ENCODE results near the gene PCDH9.

Gene PCDH9

DNA sequence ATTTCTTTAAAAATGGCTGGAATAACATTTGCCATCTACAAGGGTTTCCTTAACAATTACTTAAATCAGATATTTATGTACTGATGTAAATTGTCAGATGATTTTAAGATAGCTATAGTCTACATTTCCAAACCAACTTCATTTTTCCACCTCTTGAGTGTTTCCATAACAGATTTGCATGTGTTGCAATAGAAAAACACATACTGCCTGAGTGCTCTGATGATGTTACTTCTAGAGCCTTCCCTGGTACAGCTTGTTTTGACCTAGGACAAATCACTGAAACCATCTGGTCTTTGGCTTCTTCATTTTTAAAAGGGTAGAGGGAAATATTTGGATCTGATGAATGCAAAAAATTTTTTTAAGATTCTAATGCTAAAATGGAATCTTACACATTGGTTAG is 245.9 kb downstream of the PCDH9 start:
- H3K4me3 ChIP-seq (ENCODE audit: low read depth, low read length): no peak overlapping the region
- no peak for DNase-seq (ENCODE audit: low read depth)
- TF ChIP-seq POLR2A (IDR thresholded peaks at IDR 0.05; ENCODE audit: extremely low read depth, insufficient read length) (no peak), MYC (IDR thresholded peaks at IDR 0.05; ENCODE audit: low read depth, low read length) (no peak)
- TF ChIP-seq, protein P1, sequence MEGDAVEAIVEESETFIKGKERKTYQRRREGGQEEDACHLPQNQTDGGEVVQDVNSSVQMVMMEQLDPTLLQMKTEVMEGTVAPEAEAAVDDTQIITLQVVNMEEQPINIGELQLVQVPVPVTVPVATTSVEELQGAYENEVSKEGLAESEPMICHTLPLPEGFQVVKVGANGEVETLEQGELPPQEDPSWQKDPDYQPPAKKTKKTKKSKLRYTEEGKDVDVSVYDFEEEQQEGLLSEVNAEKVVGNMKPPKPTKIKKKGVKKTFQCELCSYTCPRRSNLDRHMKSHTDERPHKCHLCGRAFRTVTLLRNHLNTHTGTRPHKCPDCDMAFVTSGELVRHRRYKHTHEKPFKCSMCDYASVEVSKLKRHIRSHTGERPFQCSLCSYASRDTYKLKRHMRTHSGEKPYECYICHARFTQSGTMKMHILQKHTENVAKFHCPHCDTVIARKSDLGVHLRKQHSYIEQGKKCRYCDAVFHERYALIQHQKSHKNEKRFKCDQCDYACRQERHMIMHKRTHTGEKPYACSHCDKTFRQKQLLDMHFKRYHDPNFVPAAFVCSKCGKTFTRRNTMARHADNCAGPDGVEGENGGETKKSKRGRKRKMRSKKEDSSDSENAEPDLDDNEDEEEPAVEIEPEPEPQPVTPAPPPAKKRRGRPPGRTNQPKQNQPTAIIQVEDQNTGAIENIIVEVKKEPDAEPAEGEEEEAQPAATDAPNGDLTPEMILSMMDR (IDR thresholded peaks at IDR 0.05; ENCODE audit: low read depth, low read length): no peak
- TF ChIP-seq, protein P2, sequence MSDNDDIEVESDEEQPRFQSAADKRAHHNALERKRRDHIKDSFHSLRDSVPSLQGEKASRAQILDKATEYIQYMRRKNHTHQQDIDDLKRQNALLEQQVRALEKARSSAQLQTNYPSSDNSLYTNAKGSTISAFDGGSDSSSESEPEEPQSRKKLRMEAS (IDR thresholded peaks at IDR 0.05; ENCODE audit: low read depth, low read length): no peak

DNA sequence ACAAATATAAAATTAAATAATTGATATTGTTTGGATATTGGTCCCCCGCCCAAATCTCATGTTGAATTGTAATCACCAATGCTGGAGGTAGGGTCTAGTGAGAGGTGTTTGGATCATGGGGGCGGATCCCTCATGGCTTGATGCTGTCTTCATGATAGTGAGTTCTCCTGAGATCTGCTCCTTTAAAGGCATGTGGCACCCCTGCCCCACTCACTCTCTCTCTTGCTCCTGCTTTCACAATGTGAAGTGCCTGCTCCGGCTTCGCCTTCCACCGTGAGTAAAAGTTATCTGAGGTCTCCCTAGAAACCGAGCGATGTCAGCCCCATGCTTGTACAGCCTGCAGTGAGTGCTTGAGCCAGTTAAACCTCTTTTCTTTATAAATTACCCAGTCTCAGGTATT is 248.2 kb downstream of the PCDH9 start:
- no peak overlapping the region for H3K4me3 ChIP-seq (ENCODE audit: low read depth, low read length)
- TF ChIP-seq MYC (IDR thresholded peaks at IDR 0.05; ENCODE audit: low read depth, low read length) (no peak), POLR2A (IDR thresholded peaks at IDR 0.05; ENCODE audit: extremely low read depth, insufficient read length) (no peak)
- TF ChIP-seq, protein P2 (IDR thresholded peaks at IDR 0.05; ENCODE audit: low read depth, low read length): no peak
- TF ChIP-seq, protein P1 (IDR thresholded peaks at IDR 0.05; ENCODE audit: low read depth, low read length): no peak
- DNase-seq (ENCODE audit: low read depth): no peak

DNA sequence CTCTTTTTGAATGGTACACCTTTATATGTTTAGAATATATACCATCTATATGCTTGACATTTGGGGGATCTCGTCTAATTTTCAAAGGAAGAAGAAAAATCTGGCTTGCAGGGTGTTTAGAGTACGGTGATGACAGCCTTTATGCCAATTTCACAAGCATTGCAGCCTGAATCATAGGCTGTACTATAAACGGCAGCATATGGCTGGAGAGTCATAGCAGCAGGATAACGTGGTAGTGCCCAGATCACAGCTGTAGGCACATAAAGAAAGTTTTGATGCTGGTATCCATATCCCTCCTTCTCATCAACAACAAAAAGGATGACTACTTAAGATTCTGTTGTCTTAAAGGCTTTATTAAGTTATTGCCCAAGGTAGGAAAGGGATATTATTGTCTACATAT is 253.0 kb downstream of the PCDH9 start:
- DNase-seq (ENCODE audit: low read depth): no peak
- TF ChIP-seq, protein P2 (IDR thresholded peaks at IDR 0.05; ENCODE audit: low read depth, low read length): no peak
- TF ChIP-seq POLR2A (IDR thresholded peaks at IDR 0.05; ENCODE audit: extremely low read depth, insufficient read length) (no peak), MYC (IDR thresholded peaks at IDR 0.05; ENCODE audit: low read depth, low read length) (no peak)
- TF ChIP-seq, protein P1 (IDR thresholded peaks at IDR 0.05; ENCODE audit: low read depth, low read length): no peak
- no peak overlapping the region for H3K4me3 ChIP-seq (ENCODE audit: low read depth, low read length)

DNA sequence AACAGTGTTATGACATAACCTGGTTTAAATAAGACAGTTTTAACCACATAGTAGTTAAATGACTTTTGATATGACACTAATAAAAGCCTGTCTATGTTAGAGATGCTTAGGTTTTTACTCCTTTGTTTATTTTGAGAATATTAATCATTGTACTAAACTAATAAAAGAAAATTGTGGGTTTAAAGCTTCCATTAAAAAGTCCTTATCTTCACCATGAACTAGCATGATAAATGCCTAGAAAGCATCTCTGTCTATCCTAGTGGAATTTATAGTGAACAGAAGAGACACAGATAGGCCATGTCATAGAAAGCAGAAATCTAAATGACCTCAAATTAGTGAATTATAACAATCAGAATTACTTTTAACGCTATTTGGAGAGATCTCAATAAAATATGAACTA is 255.2 kb downstream of the PCDH9 start:
- TF ChIP-seq, protein P1 (IDR thresholded peaks at IDR 0.05; ENCODE audit: low read depth, low read length): no peak
- no peak for TF ChIP-seq MYC (IDR thresholded peaks at IDR 0.05; ENCODE audit: low read depth, low read length)
- TF ChIP-seq, protein P2 (IDR thresholded peaks at IDR 0.05; ENCODE audit: low read depth, low read length): no peak
- TF ChIP-seq POLR2A (IDR thresholded peaks at IDR 0.05; ENCODE audit: extremely low read depth, insufficient read length): no peak
- no peak overlapping the region for H3K4me3 ChIP-seq (ENCODE audit: low read depth, low read length)
- no peak for DNase-seq (ENCODE audit: low read depth)

DNA sequence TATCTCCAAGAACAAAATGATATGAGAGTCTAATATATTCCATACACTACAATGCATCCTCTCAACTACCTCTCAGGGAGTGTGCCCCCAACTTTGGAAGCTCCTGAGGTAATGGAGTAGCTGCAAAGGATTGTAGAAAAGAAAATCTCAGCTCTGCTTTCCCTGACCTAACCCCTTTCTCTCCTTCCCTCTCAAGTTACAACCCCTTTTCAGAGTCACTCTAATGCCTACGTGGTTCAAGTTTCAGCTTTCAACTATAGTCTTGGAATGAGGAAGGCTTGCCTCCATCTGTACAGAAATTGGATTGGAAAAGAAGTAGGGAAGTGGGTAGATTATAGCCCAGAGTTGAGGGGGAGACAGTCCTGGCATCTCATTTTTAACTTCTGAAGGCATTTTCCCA is 256.0 kb downstream of the PCDH9 start:
- H3K4me3 ChIP-seq (ENCODE audit: low read depth, low read length): no peak overlapping the region
- DNase-seq (ENCODE audit: low read depth): no peak
- no peak for TF ChIP-seq MYC (IDR thresholded peaks at IDR 0.05; ENCODE audit: low read depth, low read length)
- no peak for TF ChIP-seq POLR2A (IDR thresholded peaks at IDR 0.05; ENCODE audit: extremely low read depth, insufficient read length)
- TF ChIP-seq, protein P1 (IDR thresholded peaks at IDR 0.05; ENCODE audit: low read depth, low read length): no peak
- TF ChIP-seq, protein P2 (IDR thresholded peaks at IDR 0.05; ENCODE audit: low read depth, low read length): no peak

DNA sequence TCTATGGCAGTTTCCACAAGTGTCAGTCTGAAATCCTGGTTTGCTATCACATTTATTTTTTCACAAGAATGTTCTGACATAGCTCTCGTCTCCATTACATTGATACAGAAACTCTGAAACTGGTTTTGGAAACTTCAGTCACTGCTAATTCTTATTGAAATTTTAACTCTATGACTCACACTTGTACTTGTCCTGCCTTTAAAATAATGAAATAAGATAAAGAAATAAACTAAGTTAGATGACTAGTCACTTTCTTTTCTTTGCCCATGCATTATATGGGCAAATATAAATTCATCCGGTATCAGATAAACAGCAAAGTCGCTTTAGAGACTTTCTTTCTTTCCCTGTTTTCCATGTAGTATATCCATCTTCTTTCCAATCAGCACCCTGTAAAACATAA is 257.5 kb downstream of the PCDH9 start:
- TF ChIP-seq, protein P2 (IDR thresholded peaks at IDR 0.05; ENCODE audit: low read depth, low read length): no peak
- no peak for DNase-seq (ENCODE audit: low read depth)
- H3K4me3 ChIP-seq (ENCODE audit: low read depth, low read length): no peak overlapping the region
